ENCODE measurements around the gene DDX49.
"Not testable (repeated sequence)": the region's sequence is repeated elsewhere in the genome, so short reads cannot be mapped to it uniquely, and the experiment has no call there.

DDX49 gene

GRCh38 chr19:18913466-18913865 lies 6.0 kb upstream of the DDX49 start:
- no peak for DNase-seq

DNA sequence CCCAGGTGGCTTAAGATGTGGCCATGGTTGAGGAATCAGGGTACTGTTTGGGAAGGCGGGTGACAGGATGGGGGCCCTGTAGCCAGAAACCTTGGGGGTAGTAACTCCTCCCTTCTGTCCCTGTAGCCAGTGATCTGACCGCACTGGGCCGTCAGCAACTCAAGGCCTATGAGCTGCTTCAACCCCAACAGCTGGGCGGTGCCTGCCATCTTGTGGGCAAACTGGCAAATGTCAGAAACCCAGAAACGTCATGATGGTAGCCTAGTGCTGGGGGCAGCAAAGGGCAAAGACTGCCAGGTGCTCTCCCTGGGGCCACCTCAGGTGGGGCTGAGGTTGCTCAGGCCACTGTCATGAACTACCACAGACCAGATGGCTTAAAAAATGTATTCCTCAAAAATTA lies 3.9 kb upstream of the DDX49 start:
- DNase-seq: peak; percentile 42

DNA sequence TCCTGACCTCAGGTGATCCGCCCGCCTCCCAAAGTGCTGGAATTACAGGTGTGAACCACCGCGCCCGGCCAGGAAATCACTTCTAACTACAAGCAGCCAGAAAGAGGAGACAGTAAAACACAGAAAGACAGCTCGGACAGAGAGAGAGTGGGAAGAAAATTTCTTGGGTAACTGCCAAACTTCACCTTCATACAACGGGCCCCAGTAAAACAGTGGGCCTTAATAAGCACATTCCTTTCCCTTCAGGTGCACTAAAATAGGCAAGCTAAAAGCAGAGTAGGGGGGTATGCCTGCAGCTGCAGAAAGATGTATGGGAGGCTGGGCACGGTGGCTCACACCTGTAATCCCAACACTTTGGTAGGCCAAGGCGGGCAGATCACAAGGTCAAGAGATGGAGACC lies 1.9 kb upstream of the DDX49 start:
- not testable (repeated sequence) for DNase-seq

- no peak for DNase-seq
Measured at GRCh38 chr19:18919900-18920214, 342 bp downstream of the DDX49 start.

DNA sequence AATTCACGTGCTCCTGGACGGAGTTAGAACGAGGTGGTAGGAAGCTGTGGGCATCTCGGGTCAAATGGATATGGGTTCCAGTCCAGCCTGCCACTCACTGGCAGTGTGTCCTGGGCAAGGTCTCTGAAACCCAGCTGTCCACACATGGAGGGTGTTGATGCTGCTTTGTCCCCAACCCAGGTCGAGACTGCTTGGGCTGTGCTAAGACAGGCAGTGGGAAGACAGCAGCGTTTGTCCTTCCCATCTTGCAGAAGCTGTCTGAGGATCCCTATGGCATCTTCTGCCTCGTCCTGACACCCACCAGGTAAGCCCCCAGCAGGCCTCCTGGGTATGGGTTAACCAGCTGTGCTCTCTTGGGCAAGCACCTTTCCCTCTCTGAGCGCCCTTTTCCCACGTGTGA lies 885 bp downstream of the DDX49 start:
- no peak for DNase-seq

GRCh38 chr19:18921593-18921992 lies 2.1 kb downstream of the DDX49 start:
- no peak for DNase-seq

DNA sequence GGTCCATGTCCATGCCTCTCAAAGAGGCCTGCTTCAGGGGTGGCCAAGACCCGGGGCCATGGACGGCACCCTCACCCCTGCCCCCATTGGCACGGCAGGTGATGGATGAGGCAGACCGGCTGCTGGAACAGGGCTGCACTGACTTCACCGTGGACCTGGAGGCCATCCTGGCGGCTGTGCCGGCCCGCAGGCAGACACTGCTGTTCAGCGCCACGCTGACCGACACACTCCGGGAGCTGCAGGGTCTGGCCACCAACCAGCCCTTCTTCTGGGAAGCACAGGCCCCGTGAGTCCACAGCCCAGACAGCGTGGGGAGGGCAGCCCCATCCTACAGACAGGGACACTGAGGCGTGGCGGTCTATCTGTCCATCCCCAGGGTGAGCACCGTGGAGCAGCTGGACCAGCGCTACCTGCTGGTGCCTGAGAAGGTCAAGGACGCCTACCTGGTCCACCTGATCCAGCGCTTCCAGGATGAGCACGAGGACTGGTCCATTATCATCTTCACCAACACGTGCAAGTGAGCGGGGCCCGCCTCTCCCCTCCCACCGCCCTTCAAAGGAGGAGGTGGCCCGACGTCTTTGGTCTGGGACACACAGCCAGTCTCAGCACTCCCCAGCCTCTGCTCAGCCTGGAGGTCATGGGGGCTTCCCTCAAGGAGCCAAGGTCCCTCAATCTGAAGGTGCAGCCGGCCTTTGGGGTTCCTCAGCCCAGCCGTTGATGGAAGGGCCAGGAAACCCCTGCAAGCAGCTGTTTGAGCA lies 2.9 kb downstream of the DDX49 start:
- DNase-seq: no peak

GRCh38 chr19:18924684-18925213 lies 5.2 kb downstream of the DDX49 start:
- no peak for DNase-seq

DNA sequence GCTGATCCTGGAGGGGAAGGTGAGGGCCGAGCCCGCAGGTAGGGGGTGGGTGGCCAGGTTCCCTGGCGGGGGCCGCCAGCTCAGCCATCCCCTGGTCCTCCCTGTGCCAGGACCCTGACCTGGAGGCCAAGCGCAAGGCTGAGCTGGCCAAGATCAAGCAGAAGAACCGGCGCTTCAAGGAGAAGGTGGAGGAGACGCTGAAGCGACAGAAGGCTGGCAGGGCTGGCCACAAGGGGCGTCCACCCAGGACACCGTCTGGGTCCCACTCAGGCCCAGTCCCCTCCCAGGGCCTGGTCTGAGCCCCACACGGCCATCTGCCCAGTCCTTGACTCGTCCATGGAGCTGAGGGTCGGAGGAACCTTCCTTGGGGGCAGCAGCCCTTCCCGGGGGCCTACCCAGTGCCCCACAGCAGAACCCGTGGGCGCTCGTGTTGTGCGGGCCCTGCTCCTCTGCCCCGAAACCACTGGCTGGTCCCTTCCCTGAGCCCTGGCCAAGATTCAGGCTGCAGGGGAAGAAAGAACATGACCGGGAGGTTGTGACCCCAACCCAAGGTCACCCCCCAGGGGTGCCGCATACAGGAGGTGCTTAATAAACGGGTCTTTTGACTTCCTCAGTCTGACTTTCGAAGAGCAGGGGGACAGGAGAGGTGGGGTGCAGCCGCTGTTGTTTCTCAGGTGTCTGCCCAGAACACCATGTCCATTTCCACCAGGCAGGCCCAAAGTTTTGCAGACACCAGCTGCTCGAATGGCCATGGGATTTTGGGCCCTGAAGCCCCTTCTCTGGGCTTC lies 8.7 kb downstream of the DDX49 start:
- no peak for DNase-seq

DNA sequence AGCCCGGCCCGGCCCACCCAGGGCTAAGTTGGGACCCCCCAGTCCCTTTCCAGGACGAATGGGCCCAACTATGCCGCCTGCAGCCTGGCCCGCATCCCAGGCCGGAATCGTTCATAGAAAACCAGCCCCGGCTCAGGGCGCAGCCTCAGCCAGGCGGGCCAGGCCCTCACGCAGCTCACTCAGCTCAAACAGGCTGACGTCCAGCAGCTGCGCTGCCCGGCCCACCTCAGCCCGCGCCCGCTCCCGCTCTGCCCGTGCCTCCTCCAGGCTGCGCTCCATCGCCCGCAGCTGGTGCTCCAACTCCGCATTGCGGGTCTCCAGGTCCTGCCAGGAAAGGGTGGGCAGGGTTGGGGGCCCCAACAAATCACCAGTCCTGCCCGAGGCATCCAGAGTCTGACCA lies 9.8 kb downstream of the DDX49 start:
- DNase-seq: no peak

- no peak for DNase-seq
Measured at GRCh38 chr19:18931316-18932162, 12.0 kb downstream of the DDX49 start.

DNA sequence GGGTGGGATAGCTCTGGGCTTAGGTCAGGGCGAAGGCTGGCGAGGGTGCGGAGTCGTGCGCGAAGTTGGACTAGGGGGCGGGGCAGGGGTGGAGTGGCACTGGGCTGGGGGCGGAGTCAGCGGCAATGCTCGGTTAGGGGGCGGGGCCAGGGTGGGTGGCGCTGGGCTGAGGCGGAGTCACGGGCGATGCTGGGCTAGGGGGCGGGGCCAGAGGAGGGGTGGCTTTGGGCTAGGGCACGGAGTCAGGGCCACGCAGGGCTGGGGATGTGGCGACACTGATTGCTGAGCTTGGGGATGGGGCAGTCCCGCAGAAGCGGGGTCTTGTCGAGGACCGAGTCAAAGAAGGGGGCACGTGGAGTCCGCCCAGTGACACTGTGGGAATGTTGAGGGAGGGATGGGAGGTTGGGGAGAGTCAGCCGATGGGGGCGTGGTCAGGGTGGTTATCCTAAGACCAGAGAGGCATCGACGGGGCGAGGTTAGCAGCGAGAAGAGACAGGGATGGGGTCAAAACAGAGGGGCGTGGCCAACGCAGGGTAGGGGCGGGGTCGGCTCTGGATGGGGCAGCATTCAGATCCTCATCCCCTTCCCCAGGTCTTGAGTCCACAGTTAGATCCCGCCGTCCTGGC lies 12.8 kb downstream of the DDX49 start:
- no peak for DNase-seq

- DNase-seq: no peak
Measured at GRCh38 chr19:18933297-18933696, 13.8 kb downstream of the DDX49 start.

GRCh38 chr19:18939163-18939562 lies 19.6 kb downstream of the DDX49 start:
- no peak for DNase-seq

- DNase-seq: no peak
Measured at GRCh38 chr19:18939922-18940768, 20.6 kb downstream of the DDX49 start.

DNA sequence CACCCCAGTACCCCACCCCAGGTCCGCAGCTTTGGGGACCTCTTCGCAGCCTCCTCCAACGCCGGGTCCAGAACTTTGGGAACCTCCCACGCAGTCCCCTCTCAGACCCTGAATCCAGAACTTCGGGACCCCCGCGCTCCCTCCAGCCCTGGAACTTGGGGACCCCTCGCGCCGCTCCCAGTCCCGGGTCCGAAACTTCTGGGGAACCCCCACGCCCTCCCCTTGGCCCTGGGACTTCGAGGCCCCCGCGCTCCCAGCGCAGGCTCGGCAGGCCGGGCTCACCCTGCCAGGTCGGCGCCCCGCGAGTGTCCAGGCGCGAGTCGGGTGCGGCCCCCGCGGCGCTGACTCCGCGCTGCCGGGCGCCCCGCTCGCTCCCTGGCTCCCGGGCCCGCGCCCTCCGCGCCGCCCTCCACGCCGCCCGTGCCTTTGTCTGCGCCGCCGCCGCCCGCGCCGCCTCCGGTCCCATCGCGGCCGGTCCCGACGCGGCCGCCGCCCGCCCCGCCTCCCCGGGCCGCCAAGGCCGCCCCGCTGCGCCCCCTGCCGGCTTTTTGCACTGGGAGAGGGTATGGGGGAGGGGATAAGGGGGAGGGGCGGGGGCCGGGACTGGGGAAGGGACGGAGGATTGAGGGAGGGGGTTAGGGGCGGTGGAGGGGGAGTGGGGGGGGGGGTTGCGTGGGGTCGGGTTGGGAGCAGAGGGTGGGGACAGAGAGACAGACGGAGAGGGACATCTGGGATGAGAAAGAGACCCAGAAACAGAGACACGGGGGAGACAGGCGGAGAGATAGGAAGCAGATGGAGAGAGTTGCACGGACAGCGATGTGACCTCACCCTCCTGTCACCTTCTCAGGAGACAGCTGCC lies 21.5 kb downstream of the DDX49 start, which contains the start of gene HOMER3:
TSS of gene HOMER3 (minus strand) at position 449 of the 859 bp plus-strand sequence. CDS start 2,235 bp downstream, outside the sequence.
- DNase-seq: peak; percentile 64

DNA sequence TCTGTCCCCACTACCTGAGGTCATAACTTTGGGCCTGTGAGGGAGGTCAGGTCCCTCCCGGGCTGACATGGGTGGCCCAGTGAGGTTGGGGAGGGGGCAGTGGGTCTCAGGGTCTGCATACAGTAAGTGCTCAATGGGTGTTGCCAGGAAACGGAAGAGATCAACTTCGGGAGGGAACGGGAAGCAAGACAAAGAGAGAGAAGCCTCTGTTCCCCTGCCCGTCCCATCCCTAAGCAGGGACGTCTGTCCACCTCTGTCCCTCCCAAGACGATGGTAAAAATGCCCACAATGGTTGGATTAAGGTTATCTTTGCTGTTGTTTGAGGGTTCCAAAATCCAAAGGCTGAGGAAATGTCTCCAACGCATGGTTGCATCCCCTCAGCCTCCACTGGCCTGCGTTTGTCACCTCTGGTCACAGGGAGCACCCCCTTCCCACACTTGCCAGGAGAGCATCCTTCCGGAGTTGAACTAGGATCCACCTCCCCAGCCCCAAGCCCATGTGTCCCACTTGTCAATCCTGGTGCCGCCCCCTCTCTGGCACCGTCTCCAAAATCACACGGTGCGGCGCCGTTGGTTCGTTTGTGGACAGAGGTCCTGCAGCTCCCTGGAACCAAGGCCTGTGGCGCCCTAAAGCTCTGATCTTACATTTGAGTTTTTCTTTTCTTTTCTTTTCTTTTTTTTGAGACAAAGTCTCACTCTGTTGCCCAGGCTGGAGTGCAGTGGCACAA lies 22.3 kb downstream of the DDX49 start:
- DNase-seq: no peak

DNA sequence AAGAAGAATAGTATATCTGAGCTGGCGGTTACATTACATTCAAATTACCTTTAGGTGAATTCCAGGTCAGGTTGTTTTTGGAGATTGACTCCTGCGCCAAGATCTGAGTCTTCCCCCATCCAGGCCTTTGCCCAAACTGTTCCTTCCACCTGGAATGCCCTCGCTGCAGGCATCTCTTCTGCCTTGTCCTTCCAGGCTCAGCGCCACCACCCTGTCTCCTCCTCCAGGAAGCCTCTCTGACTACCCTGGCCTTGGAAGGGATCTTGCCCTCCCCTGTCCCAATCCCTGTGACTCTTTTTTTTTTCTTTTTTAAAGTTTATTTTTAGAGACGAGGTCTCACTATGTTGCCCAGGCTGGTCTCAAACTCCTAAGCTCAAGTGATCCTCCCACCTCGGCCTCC lies 23.2 kb downstream of the DDX49 start:
- no peak for DNase-seq

DNA sequence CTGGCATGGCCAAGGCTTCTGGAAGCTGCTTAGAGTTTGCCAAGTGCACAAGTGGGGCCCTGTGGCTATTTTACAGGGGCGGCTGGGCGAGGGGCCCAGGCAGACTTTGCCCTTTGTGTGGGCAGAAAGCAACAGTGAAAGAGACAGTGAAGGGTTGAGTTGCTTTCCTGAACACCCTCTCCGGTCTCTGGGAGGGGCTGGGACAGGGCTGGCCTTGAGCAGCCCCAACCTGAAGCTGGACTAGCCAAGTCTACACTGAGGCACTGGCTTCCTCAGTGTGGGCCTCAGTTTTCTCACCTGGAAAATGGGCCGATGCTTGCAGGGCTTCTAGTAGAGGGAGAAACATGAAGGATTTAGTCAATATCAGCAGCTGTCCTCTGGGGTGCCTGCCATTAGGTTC lies 23.9 kb downstream of the DDX49 start:
- DNase-seq: no peak

DNA sequence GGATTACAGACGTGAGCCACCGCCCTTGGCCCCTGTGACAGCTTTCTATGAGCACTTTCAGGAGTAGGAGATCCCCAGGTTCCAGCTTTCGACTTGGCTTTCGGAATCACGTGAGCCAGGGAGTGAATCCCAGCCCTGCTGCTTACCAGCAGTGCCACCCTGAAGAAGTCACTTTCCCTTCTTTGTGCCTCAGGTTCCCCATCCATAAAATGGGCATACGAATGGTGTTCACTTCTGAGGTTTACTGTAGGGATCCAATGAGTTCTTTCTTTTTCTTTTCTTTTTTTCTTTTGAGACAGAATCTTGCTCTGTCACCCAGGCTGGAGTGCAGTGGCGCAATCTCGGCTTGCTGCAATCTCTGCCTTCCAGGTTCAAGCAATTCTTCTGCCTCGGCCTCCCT lies 25.8 kb downstream of the DDX49 start:
- no peak for DNase-seq

All from NCI-H510A treated with DMSO at 0.1 percent for 48 hours (cell line).